ENCODE data around the gene CISD1. TPM values are rescaled to one million over a fixed set of nuclear protein-coding genes. Genes with fewer than 3 reads are reported as not detected.

CISD1 gene
- total RNA-seq, 2 experiments from 2014 or later, result 22.4 to 44.5 TPM

GRCh38 chr10:58265249-58265648 is 3.7 kb upstream of the CISD1 start:
- POLR2A ChIA-PET, result no interaction called here
- Histone ChIP-seq H2AFZ (ENCODE audit: low read length) (no peak overlapping the region), H3K4me2 (ENCODE audit: low read length) (peak overlapping the region; percentile 97), H3K79me2 (ENCODE audit: insufficient read depth, low read depth, low read length) (peaks cover 80% of the 10 kb centered on the region), H4K20me1 (ENCODE audit: insufficient read depth, low read length) (peaks cover 25% of the 10 kb centered on the region), H3K27ac (ENCODE audit: low read depth, low read length, poor library complexity, severe bottlenecking) (peak overlapping the region; percentile 82), H3K36me3 (ENCODE audit: insufficient read depth, low read length) (no peaks in the 10 kb centered on the region), H3K4me1 (ENCODE audit: insufficient read depth, low read length, poor library complexity, severe bottlenecking) (peaks cover 29% of the 10 kb centered on the region), H3K4me3 (ENCODE audit: low read depth, low read length, poor library complexity, severe bottlenecking) (peak overlapping the region; percentile 90), H3K9me3 (ENCODE audit: low read length) (no peaks in the 10 kb centered on the region), H3K9me2 (ENCODE audit: insufficient read depth, low read length) (no peaks in the 10 kb centered on the region)
- intact Hi-C loops (cut with micrococcal nuclease; ENCODE audit: unreplicated experiment), result loop anchor here (10.0 kb wide), 2 partner anchors 1640 to 1970 kb away; partner anchors contain the start of gene CCDC6
- CTCF ChIA-PET (ENCODE audit: unreplicated experiment), result no interaction called here
- TF ChIP-seq CTCF (conservative IDR thresholded peaks at IDR 0.05; ENCODE audit: low read length), result no peak
- no peak for TF ChIP-seq EZH2phosphoT487 (IDR thresholded peaks at IDR 0.05; ENCODE audit: borderline replicate concordance, low read depth, low read length)
- no TSS peak for BruUV-seq (replicated peaks)
- no peak for DNase-seq (ENCODE audit: low spot score)

GRCh38 chr10:58266003-58266825 is 2.7 kb upstream of the CISD1 start:
- Histone ChIP-seq H3K27ac (ENCODE audit: low read depth, low read length, poor library complexity, severe bottlenecking) (peak overlapping the region; percentile 82), H3K4me3 (ENCODE audit: low read depth, low read length, poor library complexity, severe bottlenecking) (peak overlapping the region; percentile 90), H3K9me3 (ENCODE audit: low read length) (no peaks in the 10 kb centered on the region), H3K79me2 (ENCODE audit: insufficient read depth, low read depth, low read length) (peaks cover 80% of the 10 kb centered on the region), H3K9me2 (ENCODE audit: insufficient read depth, low read length) (no peaks in the 10 kb centered on the region), H3K4me2 (ENCODE audit: low read length) (peak overlapping the region; percentile 97), H3K36me3 (ENCODE audit: insufficient read depth, low read length) (no peaks in the 10 kb centered on the region), H4K20me1 (ENCODE audit: insufficient read depth, low read length) (peaks cover 25% of the 10 kb centered on the region), H2AFZ (ENCODE audit: low read length) (peak overlapping the region; percentile 22; the same call in 1 of the 2 replicates), H3K4me1 (ENCODE audit: insufficient read depth, low read length, poor library complexity, severe bottlenecking) (peaks cover 29% of the 10 kb centered on the region)
- TSS peak; percentile 55 for BruUV-seq (replicated peaks)
- ChIA-PET POLR2A (interaction anchor here (0.7 to 1.1 kb wide), 3 partner anchors 9 to 24 kb away, joined by 3 read pairs; no protein-coding TSS in a partner anchor), CTCF (ENCODE audit: unreplicated experiment) (no interaction called here)
- intact Hi-C loops (cut with micrococcal nuclease; ENCODE audit: unreplicated experiment), result loop anchor here (10.0 kb wide), 2 partner anchors 1639 to 1969 kb away; partner anchors contain the start of gene CCDC6
- TF ChIP-seq EZH2phosphoT487 (IDR thresholded peaks at IDR 0.05; ENCODE audit: borderline replicate concordance, low read depth, low read length), result no peak
- no peak for TF ChIP-seq CTCF (conservative IDR thresholded peaks at IDR 0.05; ENCODE audit: low read length)
- peak; percentile 45 for DNase-seq (ENCODE audit: low spot score)
